ENCODE results near the gene MRPL12. TPM values are rescaled to one million over a fixed set of nuclear protein-coding genes. Genes with fewer than 3 reads are reported as not detected.

Gene MRPL12
- total RNA-seq, 1 experiment from 2014 or later, result 94.7 TPM

GRCh38 chr17:81665205-81666091, 37.7 kb upstream of the MRPL12 start:
- CTCF ChIA-PET, result interaction anchor here (0.6 kb wide), 1 partner anchor 39 kb away, joined by 3 read pairs; no protein-coding TSS in a partner anchor
- Mint-ChIP-seq H3K4me3 (ENCODE audit: low read depth, unreplicated experiment) (peak overlapping the region; percentile 82), H3K36me3 (ENCODE audit: insufficient read depth, unreplicated experiment) (peaks cover 58% of the 10 kb centered on the region), H3K27me3 (ENCODE audit: unreplicated experiment) (no peaks in the 10 kb centered on the region), H3K4me1 (ENCODE audit: low read depth, unreplicated experiment) (peaks cover 23% of the 10 kb centered on the region), H3K9me3 (ENCODE audit: low read depth, unreplicated experiment) (no peaks in the 10 kb centered on the region), H3K27ac (ENCODE audit: unreplicated experiment) (peak overlapping the region; percentile 62)
- intact Hi-C loops (cut with micrococcal nuclease; ENCODE audit: unreplicated experiment), result loop anchor here (2.0 kb wide), 1 partner anchor 29 kb away; the partner anchor contains the start of genes NPLOC4 and TSPAN10
- DNase-seq, result peak; percentile 45
- TF ChIP-seq, protein P1, sequence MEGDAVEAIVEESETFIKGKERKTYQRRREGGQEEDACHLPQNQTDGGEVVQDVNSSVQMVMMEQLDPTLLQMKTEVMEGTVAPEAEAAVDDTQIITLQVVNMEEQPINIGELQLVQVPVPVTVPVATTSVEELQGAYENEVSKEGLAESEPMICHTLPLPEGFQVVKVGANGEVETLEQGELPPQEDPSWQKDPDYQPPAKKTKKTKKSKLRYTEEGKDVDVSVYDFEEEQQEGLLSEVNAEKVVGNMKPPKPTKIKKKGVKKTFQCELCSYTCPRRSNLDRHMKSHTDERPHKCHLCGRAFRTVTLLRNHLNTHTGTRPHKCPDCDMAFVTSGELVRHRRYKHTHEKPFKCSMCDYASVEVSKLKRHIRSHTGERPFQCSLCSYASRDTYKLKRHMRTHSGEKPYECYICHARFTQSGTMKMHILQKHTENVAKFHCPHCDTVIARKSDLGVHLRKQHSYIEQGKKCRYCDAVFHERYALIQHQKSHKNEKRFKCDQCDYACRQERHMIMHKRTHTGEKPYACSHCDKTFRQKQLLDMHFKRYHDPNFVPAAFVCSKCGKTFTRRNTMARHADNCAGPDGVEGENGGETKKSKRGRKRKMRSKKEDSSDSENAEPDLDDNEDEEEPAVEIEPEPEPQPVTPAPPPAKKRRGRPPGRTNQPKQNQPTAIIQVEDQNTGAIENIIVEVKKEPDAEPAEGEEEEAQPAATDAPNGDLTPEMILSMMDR (IDR thresholded peaks at IDR 0.05; ENCODE audit: unreplicated experiment), result no peak
- no TSS peak for BruUV-seq (replicated peaks)

- Mint-ChIP-seq H3K4me3 (ENCODE audit: low read depth, unreplicated experiment) (peak overlapping the region; percentile 82), H3K9me3 (ENCODE audit: low read depth, unreplicated experiment) (no peaks in the 10 kb centered on the region), H3K27ac (ENCODE audit: unreplicated experiment) (peak overlapping the region; percentile 62), H3K27me3 (ENCODE audit: unreplicated experiment) (no peaks in the 10 kb centered on the region), H3K4me1 (ENCODE audit: low read depth, unreplicated experiment) (peaks cover 20% of the 10 kb centered on the region), H3K36me3 (ENCODE audit: insufficient read depth, unreplicated experiment) (peaks cover 58% of the 10 kb centered on the region)
- DNase-seq, result no peak
- BruUV-seq (replicated peaks), result TSS peak; percentile 83
- intact Hi-C loops (cut with micrococcal nuclease; ENCODE audit: unreplicated experiment), result no loop called here
- CTCF ChIA-PET, result interaction anchor here (0.6 kb wide), 1 partner anchor 38 kb away, joined by 3 read pairs; no protein-coding TSS in a partner anchor
- TF ChIP-seq, protein P1 (IDR thresholded peaks at IDR 0.05; ENCODE audit: unreplicated experiment), result no peak
Observed at GRCh38 chr17:81666092-81666341, 37.1 kb upstream of the MRPL12 start.

- BruUV-seq (replicated peaks), result no TSS peak
- DNase-seq, result peak; percentile 97
- intact Hi-C loops (cut with micrococcal nuclease; ENCODE audit: unreplicated experiment), result no loop called here
- Mint-ChIP-seq H3K36me3 (ENCODE audit: insufficient read depth, unreplicated experiment) (peaks cover 62% of the 10 kb centered on the region), H3K27me3 (ENCODE audit: unreplicated experiment) (no peaks in the 10 kb centered on the region), H3K4me1 (ENCODE audit: low read depth, unreplicated experiment) (peaks cover 20% of the 10 kb centered on the region), H3K9me3 (ENCODE audit: low read depth, unreplicated experiment) (no peaks in the 10 kb centered on the region), H3K27ac (ENCODE audit: unreplicated experiment) (peak within 1 kb of the TSS; percentile 62), H3K4me3 (ENCODE audit: low read depth, unreplicated experiment) (peak within 1 kb of the TSS; percentile 82)
- TF ChIP-seq, protein P1 (IDR thresholded peaks at IDR 0.05; ENCODE audit: unreplicated experiment), result no peak
- CTCF ChIA-PET, result interaction anchor here (0.6 kb wide), 1 partner anchor 38 kb away, joined by 3 read pairs; no protein-coding TSS in a partner anchor
Observed at GRCh38 chr17:81666342-81667191, 36.6 kb upstream of the MRPL12 start, which contains the start of the genes CCDC137 and OXLD1. Gene CCDC137, plus strand, starts transcription at chr17:81666737. Its CDS starts 30 bp downstream, at chr17:81666767. Gene OXLD1, minus strand, starts transcription at chr17:81666605. Its CDS starts 28 bp downstream, at chr17:81666577.

- H3K36me3 Mint-ChIP-seq (ENCODE audit: insufficient read depth, unreplicated experiment), result peaks cover 74% of the 10 kb centered on the region
- no peak for DNase-seq
- peaks cover 20% of the 10 kb centered on the region for H3K4me1 Mint-ChIP-seq (ENCODE audit: low read depth, unreplicated experiment)
- intact Hi-C loops (cut with micrococcal nuclease; ENCODE audit: unreplicated experiment), result no loop called here
- peak overlapping the region; percentile 82 for H3K4me3 Mint-ChIP-seq (ENCODE audit: low read depth, unreplicated experiment)
- TF ChIP-seq, protein P1 (IDR thresholded peaks at IDR 0.05; ENCODE audit: unreplicated experiment), result no peak
- H3K9me3 Mint-ChIP-seq (ENCODE audit: low read depth, unreplicated experiment), result no peaks in the 10 kb centered on the region
- peak overlapping the region; percentile 62 for H3K27ac Mint-ChIP-seq (ENCODE audit: unreplicated experiment)
- no TSS peak for BruUV-seq (replicated peaks)
- CTCF ChIA-PET, result interaction anchor here (0.6 kb wide), 1 partner anchor 139 kb away, joined by 3 read pairs; no protein-coding TSS in a partner anchor
- H3K27me3 Mint-ChIP-seq (ENCODE audit: unreplicated experiment), result no peaks in the 10 kb centered on the region
Observed at GRCh38 chr17:81667754-81668153, 35.4 kb upstream of the MRPL12 start.

Measured in Calu3 (cell line).